Stimulated activated CD4-positive, alpha-beta T cell treated with anti-CD3 and anti-CD28 coated beads, Interleukin-12 subunit alpha, Interleukin-12 subunit beta, amount 100 ng/mL, for 4 hours (primary cell): ENCODE results near the gene TACR2.

Source experiments
- DNase-seq: peaks from one replicate; pipeline ENCODE4 v3.0.0-alpha.2; 2020

TACR2 gene

DNA sequence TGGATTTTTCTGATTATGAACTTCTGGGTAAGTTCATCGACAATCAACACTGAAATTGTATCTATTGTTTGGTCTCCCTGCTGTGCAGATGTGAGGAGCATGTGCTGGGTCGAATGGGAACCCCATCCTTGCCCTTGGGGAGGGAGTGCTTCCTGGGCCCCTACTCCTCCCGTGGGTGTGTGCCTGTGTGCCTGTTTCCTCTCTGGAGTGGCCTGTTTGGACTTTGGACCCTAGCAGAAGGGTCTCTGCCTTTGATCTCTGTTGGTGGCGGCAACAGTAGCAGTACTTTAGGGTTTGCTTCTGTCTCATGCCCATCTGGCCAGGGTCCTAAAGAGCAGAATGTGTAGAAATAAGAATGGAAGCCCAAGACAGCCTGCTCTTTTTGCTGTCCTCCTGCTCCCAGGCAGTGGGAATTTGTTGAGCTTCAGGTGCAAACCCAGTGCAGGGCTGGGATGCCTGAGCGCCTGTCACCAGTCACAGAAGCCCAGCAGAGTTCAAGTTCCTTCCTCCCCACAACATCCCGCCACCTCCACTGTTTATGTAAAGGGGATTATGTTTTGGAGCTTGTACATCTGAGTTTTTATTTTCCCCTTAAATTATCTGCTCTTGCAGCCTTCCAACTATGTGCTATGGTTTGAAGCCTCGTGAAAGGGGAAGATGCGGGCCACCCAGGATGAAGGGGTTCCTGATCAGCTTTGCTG, 1.5 kb upstream of the TACR2 start:
- DNase-seq, result no peak

- no peak for DNase-seq
Observed at GRCh38 chr10:69417542-69417941, 824 bp upstream of the TACR2 start.

- DNase-seq, result no peak
Observed at GRCh38 chr10:69415951-69416350, 767 bp downstream of the TACR2 start.

- DNase-seq, result no peak
Observed at GRCh38 chr10:69415049-69415448, 1.7 kb downstream of the TACR2 start.

- DNase-seq, result no peak
Observed at GRCh38 chr10:69414036-69415018, 2.4 kb downstream of the TACR2 start.

GRCh38 chr10:69413221-69413865, 3.4 kb downstream of the TACR2 start:
- DNase-seq, result no peak

DNA sequence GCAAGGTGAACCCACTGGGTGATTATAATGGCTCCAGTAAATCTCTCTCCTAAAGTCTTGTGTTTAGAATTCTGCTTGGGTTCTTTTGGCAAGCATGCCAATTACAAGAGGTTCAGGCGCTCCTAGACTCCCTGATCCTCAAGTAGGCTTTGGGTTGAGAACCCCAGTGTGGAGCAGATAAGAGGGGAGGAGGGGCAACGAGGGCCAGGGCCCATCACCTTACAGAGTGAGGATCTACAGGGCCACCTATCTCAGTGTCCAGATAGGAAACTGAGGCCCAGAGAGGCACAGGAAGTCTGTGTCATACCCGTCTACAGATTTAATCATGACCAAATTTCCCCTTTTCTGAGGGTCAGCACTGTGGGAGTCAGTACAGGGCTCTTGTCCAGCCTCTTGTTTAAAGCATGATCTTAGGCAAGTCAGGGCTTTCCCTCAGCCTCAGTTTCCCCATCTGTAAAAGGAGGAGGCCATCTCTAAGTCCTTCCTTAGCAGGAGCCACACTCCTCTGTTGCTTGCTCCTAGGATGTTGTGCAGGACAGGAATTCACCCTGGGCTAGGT, 4.4 kb downstream of the TACR2 start:
- no peak for DNase-seq

GRCh38 chr10:69411476-69411875, 5.2 kb downstream of the TACR2 start:
- no peak for DNase-seq

DNA sequence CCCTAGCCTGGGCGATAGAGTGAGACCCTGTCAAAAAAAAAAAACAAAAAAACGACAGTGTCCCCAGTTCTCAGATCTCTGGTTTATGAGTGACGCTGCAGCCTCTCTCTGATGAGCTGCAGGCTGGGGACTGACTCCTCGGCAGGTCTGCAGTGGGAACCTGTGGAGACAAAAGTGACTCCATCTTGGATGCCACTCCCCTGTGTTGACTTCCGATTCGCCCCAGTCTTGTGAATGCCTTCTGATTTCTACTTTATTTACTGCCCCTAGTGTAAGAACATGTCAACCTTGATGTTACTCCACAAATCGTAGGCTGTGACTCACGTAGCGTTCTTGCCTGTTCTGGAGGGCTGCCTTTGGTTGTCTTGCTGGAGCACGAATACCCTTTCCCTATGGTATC, 6.2 kb downstream of the TACR2 start:
- DNase-seq, result no peak

DNA sequence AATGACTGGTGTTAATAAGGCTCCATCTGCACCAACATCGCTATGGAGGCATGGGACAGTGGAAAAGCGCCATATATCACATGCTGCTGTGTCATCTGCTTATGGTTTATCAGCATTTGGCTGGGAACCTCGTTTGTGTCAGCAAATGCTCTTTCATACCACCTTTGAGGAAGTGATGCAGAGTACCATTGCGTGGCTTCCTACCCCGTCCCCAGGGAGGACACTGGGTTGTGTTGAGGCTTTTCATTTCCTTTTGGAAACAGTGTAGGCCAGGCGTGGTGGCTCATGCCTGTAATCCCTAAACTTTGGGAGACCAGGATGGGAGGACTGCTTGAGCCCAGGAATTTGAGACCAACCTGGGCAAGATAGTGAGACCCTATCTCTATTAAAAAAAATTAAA, 6.8 kb downstream of the TACR2 start:
- no peak for DNase-seq

DNA sequence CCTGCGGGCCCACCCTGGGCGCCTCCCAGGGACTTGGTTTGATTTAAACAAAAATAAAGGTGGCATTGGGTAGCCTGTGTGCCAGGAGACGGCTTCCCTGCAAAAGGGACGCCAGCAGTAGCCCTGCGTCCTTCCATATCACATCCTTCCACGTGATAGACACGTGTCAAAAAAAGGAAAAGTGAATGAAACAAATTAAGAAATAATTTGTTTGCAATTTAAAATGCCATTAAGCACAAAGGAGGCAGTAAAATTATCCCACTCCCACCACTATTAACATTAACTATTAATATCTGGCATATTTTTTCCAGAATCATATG, 7.6 kb downstream of the TACR2 start:
- DNase-seq, result no peak

- DNase-seq, result peak; percentile 87
Observed at GRCh38 chr10:69408318-69409175, 8.2 kb downstream of the TACR2 start.

DNA sequence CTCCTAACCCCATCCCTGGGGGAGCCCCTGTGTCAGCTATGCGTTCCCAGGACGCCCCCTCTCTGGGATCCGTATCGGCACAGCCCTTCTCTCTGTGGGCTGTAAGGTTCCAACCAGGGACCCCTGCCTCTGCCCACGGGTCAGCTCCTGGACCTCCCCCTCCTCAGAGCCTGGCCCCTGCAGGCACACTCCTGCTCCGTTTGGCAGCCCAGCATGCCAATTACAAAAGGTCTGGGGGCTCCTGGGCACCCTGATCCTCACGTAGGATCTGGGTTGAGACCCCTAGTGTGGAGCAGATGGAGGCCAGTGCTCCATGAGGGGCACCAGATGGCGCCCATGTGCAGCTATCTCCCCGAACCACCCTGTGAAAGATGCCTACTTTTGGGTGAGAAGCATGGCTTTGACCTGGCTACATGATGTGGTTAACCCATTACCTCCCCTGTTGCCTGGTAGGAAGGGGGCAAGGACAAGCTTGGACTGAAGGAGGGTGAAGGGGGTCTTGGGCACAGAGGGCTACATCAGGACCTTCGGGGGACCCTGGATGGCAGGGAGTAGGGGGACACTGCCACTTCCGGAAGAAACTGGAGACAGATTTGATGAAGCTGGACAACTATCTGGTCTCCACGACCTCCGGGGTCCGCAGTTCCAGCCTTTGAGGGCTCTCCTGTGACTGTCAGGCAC, 9.0 kb downstream of the TACR2 start:
- DNase-seq, result no peak

- no peak for DNase-seq
Observed at GRCh38 chr10:69406816-69407580, 9.7 kb downstream of the TACR2 start.

- no peak for DNase-seq
Observed at GRCh38 chr10:69406302-69406811, 10.4 kb downstream of the TACR2 start.

GRCh38 chr10:69405221-69405620, 11.5 kb downstream of the TACR2 start:
- DNase-seq, result no peak

- DNase-seq, result no peak
Observed at GRCh38 chr10:69404786-69405185, 11.9 kb downstream of the TACR2 start.

DNA sequence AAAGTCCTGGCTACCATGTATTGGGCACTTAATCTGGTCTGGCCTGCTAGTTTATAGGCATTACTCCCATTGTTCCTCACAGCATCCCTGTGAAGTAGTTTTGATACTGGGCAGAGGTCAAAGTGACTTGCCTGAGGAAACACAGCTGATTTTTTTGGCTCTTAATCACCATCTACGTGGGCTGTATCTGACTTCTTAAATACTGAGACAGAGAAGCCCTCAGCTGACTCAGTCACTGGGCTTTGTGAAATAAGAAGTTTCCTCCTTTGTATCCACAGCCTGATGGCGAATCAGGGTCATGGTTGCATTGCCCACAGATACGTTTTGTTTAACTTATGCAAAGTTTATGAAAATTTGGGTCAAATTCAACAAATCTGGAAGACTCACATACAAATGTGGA, 13.2 kb downstream of the TACR2 start:
- DNase-seq, result no peak

GRCh38 chr10:69403066-69403465, 13.7 kb downstream of the TACR2 start:
- no peak for DNase-seq

DNA sequence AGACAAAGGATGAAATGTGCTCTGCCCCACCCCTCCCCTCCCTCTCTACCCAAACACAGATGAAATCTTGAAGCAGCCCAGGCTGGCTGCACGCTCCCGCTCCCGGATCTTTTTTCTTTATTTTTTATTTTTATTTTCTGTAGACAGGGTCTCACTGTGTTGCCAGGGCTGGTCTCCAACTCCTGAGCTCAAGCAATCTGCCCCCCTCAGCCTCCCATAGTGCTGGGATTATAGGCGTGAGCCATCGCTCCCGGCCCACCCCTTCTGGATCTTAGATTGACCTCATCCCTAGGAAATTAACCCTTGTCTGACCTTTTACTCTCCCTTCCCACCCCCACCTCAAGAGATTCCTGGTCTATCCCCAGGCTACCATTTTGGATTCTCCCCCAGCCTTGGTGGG, 14.3 kb downstream of the TACR2 start:
- no peak for DNase-seq

DNA sequence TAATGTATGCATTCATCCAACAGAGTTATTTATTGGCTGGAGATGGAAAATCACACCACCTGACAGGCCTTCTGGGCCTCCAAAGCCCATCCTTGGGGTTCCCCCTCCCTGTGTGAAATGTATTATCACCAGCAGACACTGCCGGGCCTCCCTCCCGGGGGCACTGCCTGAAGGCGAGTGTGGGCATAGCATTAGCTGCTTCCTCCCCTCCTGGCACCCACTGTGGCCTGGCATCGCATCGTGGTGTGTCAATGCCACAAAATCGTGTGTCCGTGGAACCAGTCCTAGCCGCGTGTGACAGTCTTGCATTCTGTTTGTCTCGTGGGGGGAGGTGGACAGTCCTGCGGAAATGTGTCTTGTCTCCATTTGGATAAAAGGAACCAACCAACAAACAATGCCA, 15.3 kb downstream of the TACR2 start:
- DNase-seq, result no peak
